Measurements from ENCODE around the gene GPHN.

DNA sequence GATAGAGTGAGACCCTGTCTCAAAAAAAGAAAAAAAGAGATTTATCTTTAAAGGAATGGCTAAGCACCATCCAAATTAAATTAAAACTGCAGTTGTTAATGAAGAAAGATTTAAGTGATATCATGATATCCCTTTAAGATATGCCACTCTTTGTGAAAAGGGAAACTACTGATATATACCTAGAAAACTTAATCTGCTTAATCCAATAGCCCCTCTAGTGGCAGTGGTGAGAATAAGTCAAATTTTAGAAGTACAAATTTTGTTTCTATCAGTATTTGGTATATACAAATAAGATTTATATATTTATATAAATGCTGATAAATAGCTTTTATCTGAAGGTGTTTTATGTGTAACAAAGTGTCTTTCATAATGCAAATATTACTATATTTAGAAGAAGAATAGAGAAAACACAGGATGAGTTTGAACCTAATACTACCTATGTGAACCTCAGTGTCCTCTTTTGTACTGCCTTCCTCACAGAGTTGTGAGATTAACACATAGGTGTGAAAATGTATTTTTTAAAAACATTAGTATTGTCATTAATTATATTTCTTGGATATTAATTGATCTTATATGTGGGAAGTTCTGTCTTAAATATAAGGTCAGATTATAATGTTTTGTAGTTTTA, 629.9 kb downstream of the GPHN start:
- TF ChIP-seq, protein P1, sequence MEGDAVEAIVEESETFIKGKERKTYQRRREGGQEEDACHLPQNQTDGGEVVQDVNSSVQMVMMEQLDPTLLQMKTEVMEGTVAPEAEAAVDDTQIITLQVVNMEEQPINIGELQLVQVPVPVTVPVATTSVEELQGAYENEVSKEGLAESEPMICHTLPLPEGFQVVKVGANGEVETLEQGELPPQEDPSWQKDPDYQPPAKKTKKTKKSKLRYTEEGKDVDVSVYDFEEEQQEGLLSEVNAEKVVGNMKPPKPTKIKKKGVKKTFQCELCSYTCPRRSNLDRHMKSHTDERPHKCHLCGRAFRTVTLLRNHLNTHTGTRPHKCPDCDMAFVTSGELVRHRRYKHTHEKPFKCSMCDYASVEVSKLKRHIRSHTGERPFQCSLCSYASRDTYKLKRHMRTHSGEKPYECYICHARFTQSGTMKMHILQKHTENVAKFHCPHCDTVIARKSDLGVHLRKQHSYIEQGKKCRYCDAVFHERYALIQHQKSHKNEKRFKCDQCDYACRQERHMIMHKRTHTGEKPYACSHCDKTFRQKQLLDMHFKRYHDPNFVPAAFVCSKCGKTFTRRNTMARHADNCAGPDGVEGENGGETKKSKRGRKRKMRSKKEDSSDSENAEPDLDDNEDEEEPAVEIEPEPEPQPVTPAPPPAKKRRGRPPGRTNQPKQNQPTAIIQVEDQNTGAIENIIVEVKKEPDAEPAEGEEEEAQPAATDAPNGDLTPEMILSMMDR (IDR thresholded peaks at IDR 0.05), result peak; percentile 9 to 30 (median 25)
- TF ChIP-seq EP300 (IDR thresholded peaks at IDR 0.05) (no peak), POLR2AphosphoS5 (IDR thresholded peaks at IDR 0.05) (no peak), POLR2A (IDR thresholded peaks at IDR 0.05; ENCODE audit: low read depth) (no peak)

Measured in esophagus muscularis mucosa (tissue), 4 donors.